Dermis blood vessel endothelial cell (primary cell): ENCODE results near the gene SLC4A5. TPM values are rescaled to one million over a fixed set of nuclear protein-coding genes. Genes with fewer than 3 reads are reported as not detected.

ENCODE experiments used
- DNase-seq: peaks from one replicate; pipeline ENCODE4 v3.0.0; 2010
- total RNA-seq: library from RNA; depleted of rRNA; stranded (reverse); fragments of >200 nt; gene quantifications from 2 replicates; pipeline ENCODE4 v1.2.3, GENCODE V29; 2014

SLC4A5 gene
- total RNA-seq, 1 donor from 2014 or later: not detected

DNA sequence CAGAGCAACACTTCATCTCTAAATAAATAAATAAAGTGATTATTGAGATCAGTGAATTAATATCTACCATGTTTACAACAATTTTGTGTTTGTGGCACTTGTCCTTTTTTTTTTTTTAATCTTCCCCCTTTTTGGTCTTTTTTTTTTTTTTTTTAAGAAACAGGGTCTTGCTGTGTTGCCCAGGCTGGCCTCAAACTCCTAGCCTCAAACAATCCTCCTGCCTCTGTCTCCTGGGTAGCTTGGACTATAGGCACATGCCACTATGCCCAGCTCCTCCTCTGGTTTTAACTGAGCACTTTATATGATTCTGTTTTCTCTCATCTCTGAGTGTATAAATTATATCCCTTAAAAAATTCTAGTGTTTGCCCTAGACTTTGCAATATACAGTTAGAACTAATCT, 30.3 kb downstream of the SLC4A5 start:
- no peak for DNase-seq

DNA sequence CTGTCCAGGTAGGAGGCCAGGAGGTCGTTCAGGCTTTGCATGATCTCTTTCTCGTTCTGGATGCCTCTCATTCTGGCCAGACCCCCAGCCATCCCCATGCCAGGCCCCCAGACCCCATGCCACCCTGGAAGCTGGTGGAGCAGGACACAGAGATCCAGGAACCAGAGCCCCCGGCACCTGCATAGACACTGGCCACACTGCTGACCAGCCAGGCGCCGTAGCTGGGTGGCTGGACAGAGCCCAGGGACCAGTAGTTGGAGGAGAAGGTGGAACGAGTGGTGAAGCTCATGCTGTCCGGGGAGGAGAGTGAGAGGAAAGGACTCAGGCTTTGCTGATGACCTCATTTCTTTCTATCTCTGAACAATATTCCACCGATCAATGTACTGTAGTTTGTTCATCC, 35.5 kb downstream of the SLC4A5 start:
- DNase-seq: no peak

DNA sequence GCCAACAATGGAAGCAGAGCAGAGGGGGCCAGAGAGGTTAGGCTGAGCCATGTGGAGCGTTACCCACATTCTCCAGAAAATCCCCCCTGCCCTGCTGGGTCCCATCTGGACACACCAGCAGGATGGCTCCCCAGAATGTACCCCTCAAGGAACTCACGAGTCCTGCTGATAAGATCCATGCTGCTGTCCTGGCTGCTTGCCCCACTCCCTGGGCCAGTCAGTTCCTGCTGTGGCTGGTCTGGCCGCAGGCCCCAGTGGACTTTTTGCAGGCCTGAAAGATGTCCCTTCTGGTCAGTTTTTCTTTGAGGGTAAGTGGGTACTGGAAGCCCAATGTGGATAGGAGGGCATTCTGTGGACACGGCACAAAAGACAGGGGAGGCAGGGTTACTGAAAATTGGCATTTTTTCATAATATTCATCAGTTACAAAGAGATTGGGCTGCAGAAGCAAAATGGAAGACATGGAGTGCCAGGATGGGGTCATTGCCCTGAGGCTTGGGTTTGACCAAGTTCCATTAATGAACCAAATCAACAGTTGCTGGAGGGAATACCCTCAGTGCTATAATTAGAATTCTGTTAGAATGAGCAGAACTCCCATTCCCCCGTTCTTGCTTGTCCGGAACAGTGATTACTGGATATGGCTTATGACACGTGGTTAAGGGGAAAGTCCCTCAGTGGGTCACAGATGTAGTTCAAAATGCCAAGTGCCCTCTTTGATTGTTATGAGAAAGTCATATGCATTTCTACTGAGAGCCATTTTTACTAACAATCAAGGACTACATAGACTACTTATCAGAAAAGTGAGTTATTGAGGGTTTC, 38.7 kb downstream of the SLC4A5 start:
- DNase-seq: no peak

DNA sequence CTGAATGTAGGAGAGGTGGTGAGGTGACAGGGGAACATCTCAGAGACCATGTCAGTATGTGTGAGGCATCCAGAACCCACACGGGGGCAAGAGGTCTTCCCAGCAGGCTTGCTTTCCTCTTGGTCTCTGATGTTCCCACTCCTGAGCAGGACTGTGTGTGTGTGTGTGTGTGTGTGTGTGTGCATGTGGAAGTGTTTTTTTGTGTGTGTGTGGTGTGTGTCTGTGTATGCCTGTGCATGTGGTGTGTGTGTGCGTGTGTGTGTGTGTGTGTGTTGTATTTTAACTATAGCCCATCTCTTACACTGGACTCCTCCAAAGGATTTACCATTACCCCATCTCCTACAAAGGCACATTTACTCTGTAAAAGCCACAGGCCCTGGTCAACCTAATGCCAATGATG, 40.4 kb downstream of the SLC4A5 start:
- DNase-seq: no peak

DNA sequence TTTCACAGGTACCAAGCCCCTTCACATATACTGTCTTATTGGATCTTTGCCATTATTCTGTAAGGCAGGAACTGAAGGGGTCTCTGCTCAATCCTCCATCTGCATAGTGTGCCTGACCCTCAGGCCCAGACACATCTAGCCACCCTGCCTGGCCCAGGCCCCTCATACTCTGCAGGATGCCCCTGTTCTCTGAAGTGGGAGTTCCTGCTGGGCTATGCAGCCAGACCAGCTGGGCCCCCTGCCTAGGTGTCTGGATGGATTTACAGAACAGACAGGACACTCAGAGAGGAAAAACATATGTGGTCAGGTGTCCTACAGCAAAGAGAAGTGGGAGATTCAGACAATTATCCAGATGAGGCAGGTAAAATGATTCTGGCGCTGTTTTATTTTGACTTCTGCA, 42.0 kb downstream of the SLC4A5 start:
- DNase-seq: no peak

DNA sequence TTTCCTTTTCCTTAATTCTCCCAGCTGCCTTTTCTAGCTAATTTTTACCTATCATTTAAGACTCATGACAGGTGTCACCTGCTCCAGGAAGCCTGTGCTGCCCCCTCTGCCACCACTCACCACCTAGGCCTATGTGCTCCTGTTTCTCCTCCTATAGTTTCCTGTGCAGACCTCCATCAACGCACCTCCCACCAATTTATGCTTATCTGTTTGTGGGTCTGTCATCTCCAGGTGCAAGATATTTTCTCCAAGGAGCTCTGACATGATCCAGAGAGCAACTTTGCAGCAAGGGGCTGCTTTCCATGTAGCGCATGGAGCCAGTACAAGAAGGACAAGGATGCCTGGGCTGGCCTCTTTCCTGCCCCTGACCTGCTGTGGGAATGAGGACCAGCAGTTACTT, 42.7 kb downstream of the SLC4A5 start:
- no peak for DNase-seq

DNA sequence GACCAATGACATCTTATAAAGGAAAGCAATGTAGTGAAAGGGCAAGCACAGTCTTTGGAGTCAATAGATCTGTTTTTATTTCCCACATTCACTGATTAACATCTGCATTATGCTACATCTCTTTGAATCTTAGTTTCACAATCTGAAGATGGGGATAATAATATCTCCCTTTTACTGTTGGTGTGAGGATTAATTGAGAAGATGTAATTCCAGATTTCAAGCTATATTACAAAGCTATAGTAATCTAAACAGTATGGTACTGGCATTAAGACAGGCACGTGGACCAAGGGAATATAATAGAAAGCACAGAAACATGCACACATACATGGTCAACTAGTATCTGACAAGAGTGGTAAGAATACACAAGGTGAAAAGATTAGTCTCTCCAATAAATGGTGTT, 45.3 kb downstream of the SLC4A5 start:
- no peak for DNase-seq

DNA sequence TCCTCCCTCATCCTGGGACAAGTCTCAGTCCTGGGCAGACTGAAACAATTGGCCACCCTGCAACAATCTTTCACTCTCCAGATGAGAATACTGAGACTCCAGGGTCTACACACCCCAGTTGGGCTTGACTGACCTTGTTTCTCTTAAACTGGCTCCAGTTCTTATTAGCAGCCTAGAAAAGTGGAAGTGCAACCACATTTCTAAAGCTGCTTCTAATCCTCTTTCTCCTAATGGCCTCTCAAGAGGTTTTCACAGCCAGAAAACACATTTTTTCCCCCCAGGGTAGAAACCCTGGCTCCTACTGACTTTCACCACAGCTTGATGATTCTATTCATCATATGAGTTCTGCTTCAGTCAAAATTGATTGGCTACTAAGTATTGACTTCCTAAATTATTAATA, 45.8 kb downstream of the SLC4A5 start:
- DNase-seq: no peak

DNA sequence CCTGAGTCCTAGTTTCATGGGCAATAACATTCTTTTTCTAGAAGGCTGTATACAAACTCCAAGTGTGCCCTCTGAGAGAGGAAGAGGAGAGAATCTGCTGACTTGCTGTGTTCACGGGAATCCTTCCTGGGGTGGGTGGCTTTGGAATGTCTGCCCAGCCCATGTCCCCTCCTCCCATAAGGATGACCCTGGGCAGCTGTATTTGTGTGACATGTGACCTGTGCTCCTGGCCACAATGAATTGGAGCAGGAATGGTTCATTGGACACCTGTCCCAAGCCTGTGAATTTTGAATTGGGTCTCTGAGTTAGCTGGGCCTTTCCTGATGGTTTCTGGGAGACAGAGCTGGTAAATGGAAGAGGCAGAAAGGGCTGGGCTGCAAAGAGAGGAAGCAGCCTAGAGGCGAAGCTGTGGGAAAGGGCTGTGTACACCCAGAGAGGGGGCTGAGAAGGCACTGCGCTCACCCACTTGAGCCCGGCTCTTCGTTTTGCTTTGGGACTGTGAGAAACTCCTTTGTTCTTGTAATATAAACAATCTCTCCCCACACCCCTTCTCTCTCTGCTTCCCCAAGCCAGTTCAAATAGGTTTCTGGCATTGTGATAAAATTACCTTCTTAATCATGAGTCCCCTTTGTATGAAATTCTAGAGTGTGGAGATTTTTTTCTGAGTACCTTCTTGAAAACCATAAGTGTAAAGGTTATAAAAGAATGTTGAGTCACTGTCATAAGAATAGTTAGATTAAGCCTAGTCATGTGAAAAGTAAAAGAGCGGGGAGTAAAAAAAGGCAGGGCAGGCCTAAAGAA, 49.8 kb downstream of the SLC4A5 start:
- no peak for DNase-seq

DNA sequence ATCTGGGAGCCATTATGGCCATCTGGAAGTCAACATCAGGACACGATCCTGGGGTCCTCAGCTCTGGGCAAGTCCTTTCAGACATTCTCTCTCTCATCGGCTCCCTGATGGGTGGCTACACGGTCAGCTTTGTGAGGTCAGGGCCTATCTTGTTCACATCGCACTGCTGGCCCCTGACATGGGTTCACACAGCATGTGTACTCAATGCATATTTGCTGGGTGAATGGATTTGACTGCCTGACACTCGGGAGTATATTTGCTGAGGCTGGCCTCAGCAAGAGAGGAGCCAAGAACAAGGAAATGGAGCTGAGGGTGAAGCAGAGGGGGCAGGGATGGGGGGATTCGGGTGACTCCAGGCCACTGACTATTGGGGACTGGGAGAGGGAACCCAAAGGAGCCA, 50.5 kb downstream of the SLC4A5 start:
- no peak for DNase-seq

DNA sequence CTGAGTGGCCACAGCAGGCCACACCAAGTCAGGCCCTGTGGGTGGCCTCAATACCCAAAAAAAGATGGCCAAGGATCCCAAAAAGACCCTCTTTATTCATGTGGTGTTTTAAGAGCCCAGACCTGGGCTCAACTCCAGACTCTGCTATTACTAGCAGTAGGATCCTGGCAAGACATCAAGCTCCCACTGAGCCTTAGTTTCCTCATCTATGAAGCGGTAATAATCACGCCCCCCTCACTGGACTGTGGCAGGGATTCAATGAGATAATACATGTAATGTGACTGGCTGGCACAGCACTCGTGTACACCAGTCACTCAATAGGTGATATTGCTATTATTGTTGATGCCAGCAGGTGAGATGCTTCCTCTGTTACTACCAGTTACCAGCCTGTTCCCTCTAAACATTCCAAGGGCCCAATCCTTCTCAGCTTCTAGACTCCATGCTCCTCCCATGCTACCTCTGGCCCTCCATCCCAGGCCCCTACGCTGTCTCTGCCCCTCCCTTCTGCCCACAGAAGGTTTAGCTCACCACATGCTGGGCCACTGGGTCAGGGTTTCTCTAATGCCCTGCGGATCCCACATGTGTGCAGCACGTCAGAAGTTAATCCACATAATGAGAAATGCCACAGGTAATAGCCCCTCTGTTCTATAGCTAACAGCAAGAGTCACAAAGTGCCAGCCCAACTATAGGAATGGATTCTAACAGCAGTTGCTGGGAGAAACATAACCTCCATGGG, 51.2 kb downstream of the SLC4A5 start:
- no peak for DNase-seq

DNA sequence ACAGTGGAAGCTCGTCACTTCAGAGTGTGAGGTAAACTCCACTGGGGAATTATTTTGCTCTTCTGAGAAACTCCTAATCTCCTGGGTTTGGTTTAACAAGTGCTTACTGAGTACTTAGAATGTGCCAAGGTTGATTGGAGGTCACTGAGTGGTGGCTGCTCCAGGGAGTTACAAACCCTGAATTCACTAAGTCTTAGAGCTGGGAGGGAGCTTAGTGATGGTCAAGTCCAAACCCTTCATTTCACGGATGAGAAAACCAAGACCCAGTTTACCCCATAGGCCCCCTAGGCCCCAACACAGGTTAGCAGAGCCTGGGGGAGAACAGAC, 52.0 kb downstream of the SLC4A5 start:
- no peak for DNase-seq

DNA sequence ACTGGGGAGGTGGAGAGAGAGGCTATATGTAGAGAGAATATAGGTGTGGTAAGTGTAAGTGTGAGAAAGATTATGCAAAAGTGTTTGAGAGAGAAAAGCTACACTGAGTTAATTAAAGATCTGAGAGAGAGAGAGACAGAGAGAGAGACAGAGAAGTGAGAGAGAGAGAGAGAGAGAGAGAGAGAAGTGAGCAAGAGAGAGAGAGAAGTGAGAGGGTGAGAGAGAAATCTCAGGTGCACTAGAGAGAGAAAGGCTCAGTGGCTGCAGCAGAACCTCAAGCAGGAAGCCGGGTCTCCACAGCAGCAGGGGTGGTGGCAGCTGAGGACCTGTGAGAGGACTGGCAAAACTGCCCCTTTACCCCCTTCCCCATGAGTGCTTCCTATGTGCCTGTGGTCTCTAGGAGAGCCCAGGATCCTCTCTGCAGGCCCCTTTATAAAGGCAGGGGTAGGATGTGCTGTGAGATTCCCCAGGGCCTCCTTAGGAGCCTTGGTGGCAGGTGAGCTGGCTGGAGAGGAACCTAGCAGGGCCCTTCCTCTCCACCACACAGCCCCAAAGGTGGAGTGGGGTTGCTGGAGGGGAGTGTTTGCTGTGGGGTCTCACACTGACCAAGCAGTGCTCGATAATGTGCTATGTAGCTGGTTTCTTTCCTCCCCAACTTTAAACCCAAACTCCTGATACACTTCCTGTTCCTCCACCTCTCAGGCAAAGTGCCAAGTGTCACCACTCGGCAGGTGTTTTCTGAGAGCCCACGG, 52.6 kb downstream of the SLC4A5 start:
- no peak for DNase-seq

DNA sequence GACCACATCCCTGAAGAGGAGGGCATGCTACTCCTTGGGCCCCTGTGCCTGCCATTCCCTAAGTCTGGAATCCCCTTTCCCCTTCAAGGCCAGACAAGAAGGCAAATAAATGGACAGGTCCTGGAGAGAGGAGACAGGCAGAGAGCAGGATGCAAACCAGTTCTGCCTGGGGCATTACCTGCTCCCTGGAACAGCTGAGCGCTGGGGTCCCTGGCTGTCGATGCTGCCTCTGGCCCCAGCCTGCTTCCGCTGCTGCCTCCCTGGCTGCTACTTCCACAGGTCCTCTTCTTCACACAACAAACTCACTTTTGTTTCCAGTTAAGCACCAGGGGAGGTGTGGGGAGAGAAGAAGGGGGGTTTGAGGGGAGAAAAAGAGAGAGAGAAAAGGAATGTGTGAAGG, 53.1 kb downstream of the SLC4A5 start:
- no peak for DNase-seq

DNA sequence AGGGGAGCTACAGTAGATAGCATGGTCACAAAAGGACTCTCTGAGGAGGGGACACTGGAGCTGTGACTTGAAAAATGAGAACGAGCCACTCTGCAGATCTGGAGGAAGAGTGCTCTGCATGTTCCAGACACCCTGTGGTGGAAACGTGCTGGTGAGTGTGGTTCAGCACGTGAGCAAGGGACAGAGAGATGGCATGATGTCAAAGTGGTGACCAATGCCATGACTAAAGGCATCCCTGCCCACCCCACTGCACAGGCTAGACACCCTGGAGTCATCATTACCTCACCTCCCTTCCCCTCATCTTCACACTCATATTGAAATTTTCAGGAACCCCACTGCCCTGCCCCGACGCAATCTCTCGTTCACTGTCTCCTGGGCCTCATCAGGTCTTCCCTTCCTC, 56.5 kb downstream of the SLC4A5 start:
- DNase-seq: no peak

DNA sequence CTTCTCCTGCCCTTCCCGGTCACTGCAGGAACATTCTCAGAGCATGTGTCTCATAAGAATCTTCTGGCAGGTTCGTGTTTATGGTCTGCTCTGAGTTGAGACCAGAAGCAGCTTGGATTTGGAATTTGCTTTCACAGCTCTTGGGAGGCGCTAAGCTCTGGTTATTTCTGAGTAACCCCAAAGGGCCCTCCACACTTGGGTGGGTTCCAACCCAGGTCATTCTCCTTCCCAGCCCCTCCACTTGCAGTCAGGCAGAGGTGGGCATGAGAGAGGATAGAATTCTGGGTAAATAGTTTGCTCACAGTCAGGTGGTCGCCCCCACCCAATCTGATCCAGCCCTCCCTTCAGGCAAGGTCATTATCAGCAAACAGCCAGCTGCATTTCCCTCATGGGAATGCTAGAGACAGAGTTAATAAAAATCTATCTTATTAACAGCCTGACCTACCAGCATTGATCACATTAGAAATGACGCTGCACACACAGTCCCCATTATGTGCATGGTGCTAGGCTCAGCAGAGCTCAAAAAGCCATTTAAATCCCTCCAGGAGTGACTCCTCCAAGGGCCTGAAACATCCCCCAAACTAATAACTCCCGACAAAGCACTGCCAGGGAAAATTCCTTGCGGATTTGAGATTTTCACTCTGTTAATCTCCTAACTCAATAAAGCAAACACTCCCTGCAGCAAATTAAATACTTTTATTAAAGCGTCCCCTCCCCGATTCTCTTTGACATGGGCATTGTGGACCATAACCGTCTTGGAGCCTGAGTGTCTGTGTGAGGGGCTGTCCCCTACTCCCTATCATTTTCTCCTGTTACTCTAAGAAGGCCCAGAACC, 61.9 kb downstream of the SLC4A5 start:
- no peak for DNase-seq

DNA sequence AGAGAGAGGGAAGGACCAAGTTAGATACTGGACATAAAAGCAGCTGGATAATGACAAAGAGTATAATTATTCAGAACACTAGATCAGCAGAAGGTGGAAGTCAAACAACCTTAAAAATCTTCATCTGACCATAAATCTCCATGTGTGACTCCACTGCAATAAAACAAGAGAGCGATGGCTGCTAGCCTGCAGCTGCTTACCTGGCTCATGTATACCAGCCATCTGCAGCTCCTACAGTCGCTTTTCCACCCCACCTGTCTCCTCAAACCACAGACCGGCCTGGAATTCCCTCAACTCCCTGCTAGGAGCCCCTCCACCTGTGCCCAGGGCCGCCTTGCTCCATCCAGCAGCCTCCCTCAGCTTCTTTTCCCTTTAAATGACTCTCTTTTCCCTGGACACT, 64.5 kb downstream of the SLC4A5 start:
- no peak for DNase-seq

DNA sequence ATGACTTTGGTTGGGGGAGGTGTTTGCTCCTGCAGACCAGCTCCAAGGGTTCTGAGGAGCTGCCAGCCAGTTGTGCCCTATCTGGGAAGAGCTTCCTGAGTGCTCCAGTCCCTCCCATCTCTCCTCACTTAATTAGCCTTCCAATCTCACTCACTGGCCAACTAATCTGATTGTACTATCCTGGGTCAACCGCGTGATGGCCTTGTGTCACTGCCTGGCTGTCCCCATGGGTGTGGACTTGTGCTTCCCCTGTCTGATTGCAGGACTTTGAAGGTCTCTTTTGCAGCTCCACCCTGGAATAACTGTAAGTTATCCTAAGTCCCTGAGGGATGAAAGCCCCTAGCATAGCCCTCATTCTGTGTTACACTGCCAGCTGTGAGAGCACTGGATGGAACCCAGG, 65.0 kb downstream of the SLC4A5 start:
- no peak for DNase-seq

DNA sequence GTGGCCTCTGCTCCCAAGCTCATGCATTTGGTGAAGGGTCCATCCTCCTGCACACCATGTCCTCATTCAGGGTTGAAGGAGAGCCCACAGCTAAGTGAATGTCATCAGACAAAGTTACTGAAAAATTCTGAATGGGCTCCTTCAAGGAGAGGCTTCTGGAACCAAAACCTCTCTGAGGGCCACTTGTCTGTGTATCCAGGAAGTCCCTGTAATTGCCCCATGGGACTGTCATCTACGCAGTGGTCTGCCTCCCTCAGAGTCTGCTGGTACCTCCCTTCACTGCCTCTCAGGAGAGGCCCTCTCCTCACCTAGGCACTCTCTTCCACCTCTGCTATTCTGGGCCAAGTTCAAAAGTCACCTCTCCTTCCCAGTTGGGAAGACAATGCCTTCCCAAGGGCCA, 68.0 kb downstream of the SLC4A5 start:
- DNase-seq: no peak

DNA sequence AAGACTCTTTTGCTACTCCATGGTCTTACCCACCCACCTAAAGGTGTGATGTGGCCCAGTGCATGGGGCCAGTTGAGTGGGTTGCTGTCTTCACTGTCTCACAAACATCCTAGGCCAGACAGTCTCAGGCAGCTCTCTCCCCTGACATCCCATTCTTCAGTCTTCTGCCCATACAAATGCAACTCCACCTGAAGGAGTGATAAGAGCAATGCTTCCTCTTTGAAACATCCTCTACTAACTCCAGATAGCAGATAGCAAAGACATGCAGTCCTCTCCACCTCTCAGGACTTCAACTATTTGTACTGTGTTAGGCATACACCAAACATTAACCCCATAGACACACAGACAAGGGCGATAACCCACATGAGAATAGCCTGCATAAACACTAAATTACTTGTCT, 73.5 kb downstream of the SLC4A5 start:
- DNase-seq: no peak

DNA sequence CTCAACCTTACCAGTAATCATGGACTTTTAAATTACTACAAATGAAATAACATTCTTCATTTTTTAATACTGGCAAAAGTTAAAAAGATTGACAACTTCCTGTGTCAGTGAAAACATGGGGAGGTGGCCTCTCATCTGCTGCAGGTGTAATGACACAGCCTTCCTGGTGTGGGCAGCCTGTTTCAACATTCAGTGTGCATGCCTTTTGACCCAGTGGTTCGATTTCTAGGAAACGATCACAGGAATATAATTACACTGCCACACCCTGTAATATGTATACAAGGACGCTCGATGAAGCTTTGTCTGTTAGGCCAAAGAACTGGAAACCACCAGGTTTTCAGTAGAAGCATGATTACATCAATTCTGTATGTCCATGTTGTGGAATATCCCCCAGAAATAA, 76.1 kb downstream of the SLC4A5 start:
- peak; percentile 3 for DNase-seq

DNA sequence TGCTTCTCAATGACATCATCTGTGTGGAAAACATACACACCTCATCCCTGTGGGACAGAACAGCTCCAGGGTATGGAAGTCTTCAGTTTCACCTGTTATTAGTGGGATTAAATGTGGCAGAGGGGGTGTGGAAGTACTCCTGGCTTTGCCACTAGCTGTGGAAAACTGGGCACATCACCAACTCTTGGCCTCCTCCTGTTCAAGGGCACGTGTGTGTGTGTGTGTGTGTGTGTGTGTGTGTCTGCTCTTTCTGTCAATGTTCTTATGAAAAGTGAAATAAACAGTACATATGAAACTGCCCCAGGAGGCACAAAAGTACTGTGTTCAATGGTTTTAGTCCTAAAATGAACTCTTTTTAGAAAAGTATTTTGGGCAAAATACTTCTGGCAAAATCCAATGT, 78.9 kb downstream of the SLC4A5 start:
- no peak for DNase-seq
